ENCODE results near the gene HPGDS.

GRCh38 chr4:94351319-94351718 is 8.7 kb upstream of the HPGDS start:
- TF ChIP-seq POLR2A (IDR thresholded peaks at IDR 0.05): no peak
- TF ChIP-seq CTCF (IDR thresholded peaks at IDR 0.05): no peak
